GM21381 (cell line): ENCODE results near the gene HDAC4.

Source experiments
- ATAC-seq: cut with Tn5 transposase; IDR thresholded peaks from one replicate; pipeline ENCODE4 v1.9.1; 2021; ENCODE audit warnings: mild to moderate bottlenecking, moderate library complexity; ENCODE audit not compliant: unreplicated experiment

Gene HDAC4

GRCh38 chr2:239398521-239398921, 2.3 kb downstream of the HDAC4 start:
- no peak for ATAC-seq

- ATAC-seq: no peak
Observed at GRCh38 chr2:239397931-239398471, 2.8 kb downstream of the HDAC4 start.

GRCh38 chr2:239396881-239397681, 3.7 kb downstream of the HDAC4 start:
- no peak for ATAC-seq

GRCh38 chr2:239395524-239395923, 5.3 kb downstream of the HDAC4 start:
- ATAC-seq: no peak

- ATAC-seq: no peak
Observed at GRCh38 chr2:239394978-239395377, 5.8 kb downstream of the HDAC4 start.

- ATAC-seq: no peak
Observed at GRCh38 chr2:239394346-239394945, 6.4 kb downstream of the HDAC4 start.

GRCh38 chr2:239393941-239394340, 6.9 kb downstream of the HDAC4 start:
- no peak for ATAC-seq

GRCh38 chr2:239393388-239393940, 7.4 kb downstream of the HDAC4 start:
- ATAC-seq: no peak

GRCh38 chr2:239392688-239393387, 8.0 kb downstream of the HDAC4 start:
- no peak for ATAC-seq

- no peak for ATAC-seq
Observed at GRCh38 chr2:239392072-239392357, 8.8 kb downstream of the HDAC4 start.

GRCh38 chr2:239391286-239392071, 9.3 kb downstream of the HDAC4 start:
- ATAC-seq: no peak

GRCh38 chr2:239390546-239391285, 10.1 kb downstream of the HDAC4 start:
- no peak for ATAC-seq

- no peak for ATAC-seq
Observed at GRCh38 chr2:239389414-239390329, 11.1 kb downstream of the HDAC4 start.

GRCh38 chr2:239388236-239389151, 12.3 kb downstream of the HDAC4 start:
- ATAC-seq: no peak

- ATAC-seq: no peak
Observed at GRCh38 chr2:239387811-239388210, 13.0 kb downstream of the HDAC4 start.

GRCh38 chr2:239386872-239387445, 13.9 kb downstream of the HDAC4 start:
- ATAC-seq: no peak

GRCh38 chr2:239386001-239386670, 14.7 kb downstream of the HDAC4 start:
- ATAC-seq: no peak
